KG1 (cell line): ENCODE results near the gene PLCB4.
"Not testable (repeated sequence)": the region's sequence is repeated elsewhere in the genome, so short reads cannot be mapped to it uniquely, and the experiment has no call there.

Experiments used
- DNase-seq: peaks from one replicate; lab custom pipeline; 2025; lab: John Stamatoyannopoulos, UW

The PLCB4 gene

GRCh38 chr20:9142809-9143208 is 73.9 kb downstream of the PLCB4 start:
- no peak for DNase-seq

- DNase-seq: no peak
Observed at GRCh38 chr20:9143926-9144325, 75.0 kb downstream of the PLCB4 start.

- no peak for DNase-seq
Observed at GRCh38 chr20:9144643-9145042, 75.8 kb downstream of the PLCB4 start.

- DNase-seq: no peak
Observed at GRCh38 chr20:9145142-9145541, 76.3 kb downstream of the PLCB4 start.

- no peak for DNase-seq
Observed at GRCh38 chr20:9146649-9147048, 77.8 kb downstream of the PLCB4 start.

- no peak for DNase-seq
Observed at GRCh38 chr20:9147547-9148024, 78.7 kb downstream of the PLCB4 start.

GRCh38 chr20:9148291-9148690 is 79.4 kb downstream of the PLCB4 start:
- no peak for DNase-seq

GRCh38 chr20:9149087-9149486 is 80.2 kb downstream of the PLCB4 start:
- no peak for DNase-seq

GRCh38 chr20:9149796-9150195 is 80.9 kb downstream of the PLCB4 start:
- no peak for DNase-seq

GRCh38 chr20:9150679-9151078 is 81.8 kb downstream of the PLCB4 start:
- no peak for DNase-seq

- not testable (repeated sequence) for DNase-seq
Observed at GRCh38 chr20:9152139-9152538, 83.3 kb downstream of the PLCB4 start.

- DNase-seq: no peak
Observed at GRCh38 chr20:9154464-9155024, 85.7 kb downstream of the PLCB4 start.

- no peak for DNase-seq
Observed at GRCh38 chr20:9156529-9157280, 87.8 kb downstream of the PLCB4 start.

- DNase-seq: no peak
Observed at GRCh38 chr20:9160331-9160730, 91.4 kb downstream of the PLCB4 start.

GRCh38 chr20:9160757-9161156 is 91.9 kb downstream of the PLCB4 start:
- peak; percentile 41 for DNase-seq

GRCh38 chr20:9161311-9161710 is 92.4 kb downstream of the PLCB4 start:
- no peak for DNase-seq

- DNase-seq: peak; percentile 76
Observed at GRCh38 chr20:9163251-9163650, 94.4 kb downstream of the PLCB4 start.

GRCh38 chr20:9163995-9164394 is 95.1 kb downstream of the PLCB4 start:
- DNase-seq: no peak

GRCh38 chr20:9165261-9165660 is 96.4 kb downstream of the PLCB4 start:
- no peak for DNase-seq

- no peak for DNase-seq
Observed at GRCh38 chr20:9166153-9166780, 97.4 kb downstream of the PLCB4 start.

- no peak for DNase-seq
Observed at GRCh38 chr20:9169409-9169808, 100.5 kb downstream of the PLCB4 start.

GRCh38 chr20:9172851-9173250 is 104.0 kb downstream of the PLCB4 start:
- DNase-seq: no peak

GRCh38 chr20:9177278-9177677 is 108.4 kb downstream of the PLCB4 start:
- no peak for DNase-seq
